Measurements from ENCODE around the gene RBM19. TPM values are rescaled to one million over a fixed set of nuclear protein-coding genes. Genes with fewer than 3 reads are reported as not detected.
A peak's percentile ranks its signal among the peaks of the same experiment; 100 is the strongest.

Gene RBM19
- polyA plus RNA-seq, 3 donors from 2014 or later, result 0.27 to 16.7 (median 4.8) TPM

- peaks cover 4 to 28% (median 13%) of the 10 kb centered on the region in 3 donors for H3K36me3 Mint-ChIP-seq
- H3K27ac Mint-ChIP-seq, result peak overlapping the region in 1 of 6 donors; percentile 31
- no peaks in the 10 kb centered on the region for H3K4me1 Mint-ChIP-seq
- H3K9me3 Mint-ChIP-seq, result no peaks in the 10 kb centered on the region
- DNase-seq, result no peak
- peaks cover 0 to 2% (median 0%) of the 10 kb centered on the region in 3 donors for H3K27me3 Mint-ChIP-seq (ENCODE audit: low read depth in 3 of 3)
- no peak overlapping the region for H3K4me3 Mint-ChIP-seq
Measured at GRCh38 chr12:113891739-113892520, 74.2 kb downstream of the RBM19 start.

- Mint-ChIP-seq H3K4me3 (no peak overlapping the region), H3K27me3 (ENCODE audit: low read depth in 3 of 3) (peaks cover 0 to 2% (median 0%) of the 10 kb centered on the region in 3 donors), H3K36me3 (peaks cover 4 to 29% (median 16%) of the 10 kb centered on the region in 3 donors), H3K27ac (no peak overlapping the region), H3K9me3 (no peaks in the 10 kb centered on the region), H3K4me1 (no peaks in the 10 kb centered on the region)
- DNase-seq, result no peak
Measured at GRCh38 chr12:113891167-113891692, 74.9 kb downstream of the RBM19 start.

- H3K9me3 Mint-ChIP-seq, result no peaks in the 10 kb centered on the region
- no peak overlapping the region for H3K27ac Mint-ChIP-seq
- peaks cover 4 to 27% (median 15%) of the 10 kb centered on the region in 3 donors for H3K36me3 Mint-ChIP-seq
- H3K27me3 Mint-ChIP-seq (ENCODE audit: low read depth in 3 of 3), result peaks cover 0 to 2% (median 0%) of the 10 kb centered on the region in 3 donors
- no peak for DNase-seq
- H3K4me1 Mint-ChIP-seq, result no peaks in the 10 kb centered on the region
- no peak overlapping the region for H3K4me3 Mint-ChIP-seq
Measured at GRCh38 chr12:113889891-113890581, 76.1 kb downstream of the RBM19 start.

- H3K36me3 Mint-ChIP-seq, result peaks cover 4 to 28% (median 19%) of the 10 kb centered on the region in 3 donors
- no peaks in the 10 kb centered on the region for H3K4me1 Mint-ChIP-seq
- no peaks in the 10 kb centered on the region for H3K9me3 Mint-ChIP-seq
- no peak for DNase-seq
- no peak overlapping the region for H3K27ac Mint-ChIP-seq
- H3K4me3 Mint-ChIP-seq, result peak overlapping the region in 1 of 5 donors; percentile 21
- peaks cover 0 to 2% (median 0%) of the 10 kb centered on the region in 3 donors for H3K27me3 Mint-ChIP-seq (ENCODE audit: low read depth in 3 of 3)
Measured at GRCh38 chr12:113889076-113889475, 77.0 kb downstream of the RBM19 start.

- no peaks in the 10 kb centered on the region for H3K27me3 Mint-ChIP-seq (ENCODE audit: low read depth in 3 of 3)
- no peak for DNase-seq
- no peak overlapping the region for H3K27ac Mint-ChIP-seq
- H3K4me1 Mint-ChIP-seq, result no peaks in the 10 kb centered on the region
- H3K36me3 Mint-ChIP-seq, result peaks cover 4 to 26% (median 17%) of the 10 kb centered on the region in 3 donors
- no peak overlapping the region for H3K4me3 Mint-ChIP-seq
- H3K9me3 Mint-ChIP-seq, result no peaks in the 10 kb centered on the region
Measured at GRCh38 chr12:113888435-113888834, 77.7 kb downstream of the RBM19 start.

GRCh38 chr12:113887906-113888305 is 78.2 kb downstream of the RBM19 start:
- H3K9me3 Mint-ChIP-seq, result no peaks in the 10 kb centered on the region
- no peak overlapping the region for H3K4me3 Mint-ChIP-seq

GRCh38 chr12:113886721-113887120 is 79.4 kb downstream of the RBM19 start:
- no peaks in the 10 kb centered on the region for H3K27me3 Mint-ChIP-seq (ENCODE audit: low read depth in 3 of 3)
- no peak overlapping the region for H3K27ac Mint-ChIP-seq
- peaks cover 2 to 19% (median 15%) of the 10 kb centered on the region in 3 donors for H3K36me3 Mint-ChIP-seq
- DNase-seq, result no peak
- H3K4me1 Mint-ChIP-seq, result no peaks in the 10 kb centered on the region
- H3K4me3 Mint-ChIP-seq, result no peak overlapping the region
- no peaks in the 10 kb centered on the region for H3K9me3 Mint-ChIP-seq

More at GRCh38 chr12:113887906-113888305, 78.2 kb downstream of the RBM19 start:
- Mint-ChIP-seq H3K27me3 (ENCODE audit: low read depth in 3 of 3) (no peaks in the 10 kb centered on the region), H3K36me3 (peaks cover 4 to 24% (median 15%) of the 10 kb centered on the region in 3 donors), H3K4me1 (no peaks in the 10 kb centered on the region), H3K27ac (no peak overlapping the region)
- no peak for DNase-seq

- no peaks in the 10 kb centered on the region for H3K4me1 Mint-ChIP-seq
- peaks cover 0 to 17% (median 11%) of the 10 kb centered on the region in 3 donors for H3K36me3 Mint-ChIP-seq
- no peak for DNase-seq
- no peak overlapping the region for H3K4me3 Mint-ChIP-seq
- H3K27ac Mint-ChIP-seq, result no peak overlapping the region
- H3K27me3 Mint-ChIP-seq (ENCODE audit: low read depth in 3 of 3), result no peaks in the 10 kb centered on the region
- no peaks in the 10 kb centered on the region for H3K9me3 Mint-ChIP-seq
Measured at GRCh38 chr12:113884392-113884791, 81.7 kb downstream of the RBM19 start.

- Mint-ChIP-seq H3K9me3 (no peaks in the 10 kb centered on the region), H3K4me1 (no peaks in the 10 kb centered on the region), H3K36me3 (peaks cover 7 to 14% (median 13%) of the 10 kb centered on the region in 3 donors), H3K27me3 (ENCODE audit: low read depth in 3 of 3) (peaks cover 0 to under 1% (median 0%) of the 10 kb centered on the region in 3 donors), H3K27ac (no peak overlapping the region), H3K4me3 (no peak overlapping the region)
- no peak for DNase-seq
Measured at GRCh38 chr12:113882690-113883089, 83.4 kb downstream of the RBM19 start.

GRCh38 chr12:113880988-113881962 is 84.8 kb downstream of the RBM19 start:
- peaks cover 0 to 3% (median 0%) of the 10 kb centered on the region in 3 donors for H3K27me3 Mint-ChIP-seq (ENCODE audit: low read depth in 3 of 3)
- no peaks in the 10 kb centered on the region for H3K4me1 Mint-ChIP-seq
- no peak overlapping the region for H3K27ac Mint-ChIP-seq
- no peaks in the 10 kb centered on the region for H3K9me3 Mint-ChIP-seq
- DNase-seq, result no peak
- H3K4me3 Mint-ChIP-seq, result no peak overlapping the region
- H3K36me3 Mint-ChIP-seq, result peaks cover 10 to 11% (median 10%) of the 10 kb centered on the region in 3 donors

- Mint-ChIP-seq H3K27ac (no peak overlapping the region), H3K36me3 (peaks cover 13% of the 10 kb centered on the region in 3 donors), H3K9me3 (no peaks in the 10 kb centered on the region), H3K4me1 (no peaks in the 10 kb centered on the region), H3K27me3 (ENCODE audit: low read depth in 3 of 3) (peaks cover 0 to 3% (median 0%) of the 10 kb centered on the region in 3 donors), H3K4me3 (no peak overlapping the region)
- no peak for DNase-seq
Measured at GRCh38 chr12:113880326-113880725, 85.8 kb downstream of the RBM19 start.

GRCh38 chr12:113879658-113880057 is 86.5 kb downstream of the RBM19 start:
- Mint-ChIP-seq H3K9me3 (no peaks in the 10 kb centered on the region), H3K4me3 (no peak overlapping the region), H3K27ac (peak overlapping the region in 2 of 6 donors; percentile 2 to 4), H3K27me3 (ENCODE audit: low read depth in 3 of 3) (peaks cover 0 to 3% (median 0%) of the 10 kb centered on the region in 3 donors), H3K4me1 (no peaks in the 10 kb centered on the region), H3K36me3 (peaks cover 14 to 19% (median 14%) of the 10 kb centered on the region in 3 donors)
- no peak for DNase-seq

GRCh38 chr12:113877607-113878006 is 88.5 kb downstream of the RBM19 start:
- Mint-ChIP-seq H3K27ac (no peak overlapping the region), H3K27me3 (ENCODE audit: low read depth in 3 of 3) (peaks cover 0 to 3% (median 0%) of the 10 kb centered on the region in 3 donors), H3K9me3 (no peaks in the 10 kb centered on the region), H3K36me3 (peaks cover 16 to 23% (median 20%) of the 10 kb centered on the region in 3 donors), H3K4me3 (no peak overlapping the region), H3K4me1 (no peaks in the 10 kb centered on the region)
- DNase-seq, result no peak
